GM12873 (cell line): ENCODE data around the gene CPA1.

Experiments used
- CTCF ChIP-seq: IDR thresholded peaks from 2 replicates; pipeline ENCODE4 v1.5.1; 2012; ENCODE audit warnings: low read depth, mild to moderate bottlenecking, moderate library complexity, low read length, control low read depth; ENCODE audit not compliant: insufficient read depth; ENCODE audit errors: missing control alignments

The CPA1 gene

GRCh38 chr7:130342701-130343380 lies 37.5 kb upstream of the CPA1 start:
- no peak for TF ChIP-seq CTCF

GRCh38 chr7:130344271-130344866 lies 35.9 kb upstream of the CPA1 start, which contains the start of gene CPA5:
TSS of gene CPA5 (plus strand) at chr7:130344816. CDS start at chr7:130346486, 1,670 bp downstream.
- no peak for TF ChIP-seq CTCF

- no peak for TF ChIP-seq CTCF
These were observed 35.2 kb upstream of the CPA1 start for GRCh38 chr7:130345136-130345535.

- no peak for TF ChIP-seq CTCF
These were observed 34.6 kb upstream of the CPA1 start for GRCh38 chr7:130345725-130346124.

GRCh38 chr7:130346177-130346905 lies 34.0 kb upstream of the CPA1 start:
- no peak for TF ChIP-seq CTCF

- no peak for TF ChIP-seq CTCF
These were observed 33.4 kb upstream of the CPA1 start for GRCh38 chr7:130346941-130347340.
